HL-60/S4 treated with phorbol 12-myristate 13-acetate at 8.2 ng/mL for 4 days and 3 days (cell line): ENCODE data around the gene SESN1.

Experiments used
- in situ Hi-C: fragments of 300-500 bp; cut with MboI; formaldehyde crosslinking; loops from 2 replicates; pipeline ENCODE4 v1.15.0; 2022; ENCODE audit warnings: low sequenced_read_pairs

SESN1 gene

DNA sequence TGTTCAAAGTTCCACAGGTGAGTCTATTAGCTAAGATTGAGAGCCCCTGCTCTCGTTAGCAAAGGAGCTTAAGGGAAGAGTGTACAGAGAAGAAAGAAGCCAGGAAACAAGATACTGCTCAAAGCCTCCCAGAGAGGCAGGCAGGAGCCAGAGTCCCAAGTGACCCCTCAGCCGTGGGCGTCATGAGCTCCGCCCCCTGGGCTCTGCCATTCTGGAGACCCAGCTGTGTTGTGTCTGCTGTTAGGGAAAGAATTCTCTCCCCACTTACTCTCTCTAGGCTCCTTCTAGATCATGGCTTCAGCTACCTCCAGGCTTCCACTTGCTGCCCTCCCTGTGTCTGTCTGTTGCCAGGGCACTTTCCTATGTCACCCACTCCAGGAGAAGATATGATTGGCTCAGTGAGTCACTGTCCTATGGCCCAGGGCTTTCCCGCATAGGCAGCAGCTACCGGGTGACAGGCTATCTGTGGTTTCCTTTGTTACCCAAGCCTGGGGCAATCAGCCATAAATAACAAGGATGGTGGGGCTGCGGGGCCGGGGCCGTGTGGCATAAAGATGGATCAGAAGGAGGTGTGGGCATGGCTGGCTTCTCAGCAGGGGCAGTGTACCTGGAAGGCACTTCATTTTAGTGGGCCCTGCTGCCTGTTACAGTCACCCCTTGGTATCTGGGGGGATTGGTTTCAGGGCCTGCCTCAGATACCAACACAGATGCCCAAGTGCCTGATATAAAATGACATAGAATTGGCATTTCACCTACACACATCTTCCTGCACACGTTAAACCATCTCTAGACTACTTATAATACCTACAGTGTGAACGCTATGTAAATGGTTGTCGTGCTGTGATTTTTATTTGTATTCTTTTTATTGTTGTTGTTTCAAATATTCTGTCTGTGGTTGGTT lies 127.5 kb downstream of the SESN1 start:
- in situ Hi-C loops = no loop called here

DNA sequence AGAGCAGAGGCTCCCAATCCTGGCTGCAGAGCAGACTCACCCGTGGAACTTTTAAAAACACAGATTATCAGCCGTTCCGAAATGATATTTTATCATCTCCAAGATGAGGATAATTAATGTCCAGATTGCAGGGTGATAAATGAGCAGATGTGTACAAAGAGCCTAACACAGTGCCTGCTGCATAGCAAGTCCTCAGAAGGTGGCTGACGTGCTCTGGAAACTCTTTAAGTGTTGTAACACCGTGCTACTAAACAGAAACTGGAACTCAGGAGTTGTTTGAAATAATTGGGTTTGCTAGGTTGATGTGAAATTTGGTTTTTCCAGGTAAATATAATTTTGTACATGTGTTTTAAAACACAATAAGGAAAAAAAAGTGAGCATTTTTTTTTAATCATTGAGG lies 128.4 kb downstream of the SESN1 start:
- in situ Hi-C loops = no loop called here

DNA sequence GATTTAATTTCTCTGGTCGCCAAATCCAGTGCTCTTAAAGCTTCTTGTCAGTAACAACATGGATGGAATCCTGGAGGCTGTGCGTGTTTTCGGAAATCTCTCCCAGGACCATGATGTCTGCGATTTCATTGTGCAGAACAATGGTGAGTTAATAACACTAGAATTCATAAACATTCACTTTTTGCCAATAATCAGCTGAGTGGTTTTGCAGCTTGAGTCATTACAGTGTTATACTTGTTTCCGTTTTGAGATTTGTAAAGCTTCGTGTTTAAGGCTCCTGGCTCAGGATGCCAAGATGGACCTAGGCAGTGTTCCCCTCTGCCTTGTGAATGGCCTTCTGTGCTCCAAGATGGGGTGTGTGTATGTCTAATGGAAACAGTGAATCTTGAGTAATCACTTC lies 132.7 kb downstream of the SESN1 start:
- in situ Hi-C loops = no loop called here

DNA sequence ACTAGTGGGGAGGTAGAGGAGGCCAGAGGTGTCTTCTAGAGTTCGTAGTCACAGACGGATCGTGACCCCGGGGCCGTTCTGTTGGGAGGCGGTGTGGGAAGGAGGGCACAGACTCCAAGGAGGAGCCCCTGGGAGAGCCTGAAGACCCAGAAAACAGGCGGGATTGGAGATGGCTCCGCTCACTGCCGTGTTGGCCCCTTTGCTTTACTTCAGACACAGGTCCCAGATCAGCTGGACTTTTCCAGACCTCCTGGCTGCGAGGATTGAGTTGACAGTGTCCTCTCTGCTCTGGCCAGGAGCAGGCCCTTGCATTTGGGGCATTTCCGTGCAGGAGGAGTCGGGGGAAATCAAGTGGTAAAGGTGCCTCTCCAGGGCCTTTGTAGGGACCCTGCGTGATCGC lies 133.6 kb downstream of the SESN1 start:
- in situ Hi-C loops = no loop called here

DNA sequence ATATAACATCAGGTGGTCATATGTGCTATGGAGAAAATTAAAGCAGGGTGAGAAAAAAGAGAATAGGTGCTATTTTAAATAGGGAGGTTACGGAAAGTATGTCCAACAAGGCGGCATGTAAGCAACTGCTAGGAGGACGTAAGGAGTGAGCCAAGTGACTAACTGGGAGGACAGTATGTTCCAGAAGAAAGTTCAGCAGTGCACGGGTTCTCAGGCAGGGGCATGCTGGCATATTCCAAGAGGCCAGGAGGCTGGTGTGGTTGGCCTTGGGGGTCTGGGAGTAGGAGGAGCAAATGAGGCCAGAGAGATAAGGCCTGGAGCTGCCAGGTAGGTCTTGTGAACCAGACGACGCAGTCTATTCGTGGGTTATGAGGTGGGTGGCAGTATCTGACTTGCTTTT lies 134.0 kb downstream of the SESN1 start:
- in situ Hi-C loops = no loop called here

DNA sequence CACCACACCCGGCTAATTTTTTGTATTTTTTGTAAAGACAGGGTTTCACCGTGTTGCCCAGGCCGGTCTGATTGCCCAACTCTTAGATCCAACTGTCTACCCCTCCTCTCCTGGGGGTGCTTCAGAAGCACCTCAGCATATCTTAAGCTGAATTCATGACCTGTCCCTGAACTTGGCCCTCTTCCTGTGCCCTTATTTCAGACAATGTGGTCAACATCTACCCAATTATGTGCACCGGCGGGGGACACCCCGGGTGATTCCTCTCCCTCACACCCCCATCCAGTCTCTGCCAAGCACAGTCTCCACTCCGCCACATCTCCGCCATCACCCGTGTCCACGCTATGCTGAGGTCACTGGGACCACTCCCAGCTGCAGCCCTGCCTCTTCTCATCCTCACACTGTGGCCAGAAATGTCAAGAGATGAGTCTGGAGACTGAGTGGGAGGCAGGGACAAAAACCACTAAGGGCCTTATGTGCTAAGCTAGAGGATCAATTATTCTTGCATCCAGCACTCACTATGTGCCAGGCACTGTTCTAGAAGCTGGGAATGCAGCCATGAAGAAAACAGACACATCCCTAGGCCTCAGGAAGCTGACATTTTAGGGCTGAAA lies 134.6 kb downstream of the SESN1 start:
- in situ Hi-C loops = no loop called here

DNA sequence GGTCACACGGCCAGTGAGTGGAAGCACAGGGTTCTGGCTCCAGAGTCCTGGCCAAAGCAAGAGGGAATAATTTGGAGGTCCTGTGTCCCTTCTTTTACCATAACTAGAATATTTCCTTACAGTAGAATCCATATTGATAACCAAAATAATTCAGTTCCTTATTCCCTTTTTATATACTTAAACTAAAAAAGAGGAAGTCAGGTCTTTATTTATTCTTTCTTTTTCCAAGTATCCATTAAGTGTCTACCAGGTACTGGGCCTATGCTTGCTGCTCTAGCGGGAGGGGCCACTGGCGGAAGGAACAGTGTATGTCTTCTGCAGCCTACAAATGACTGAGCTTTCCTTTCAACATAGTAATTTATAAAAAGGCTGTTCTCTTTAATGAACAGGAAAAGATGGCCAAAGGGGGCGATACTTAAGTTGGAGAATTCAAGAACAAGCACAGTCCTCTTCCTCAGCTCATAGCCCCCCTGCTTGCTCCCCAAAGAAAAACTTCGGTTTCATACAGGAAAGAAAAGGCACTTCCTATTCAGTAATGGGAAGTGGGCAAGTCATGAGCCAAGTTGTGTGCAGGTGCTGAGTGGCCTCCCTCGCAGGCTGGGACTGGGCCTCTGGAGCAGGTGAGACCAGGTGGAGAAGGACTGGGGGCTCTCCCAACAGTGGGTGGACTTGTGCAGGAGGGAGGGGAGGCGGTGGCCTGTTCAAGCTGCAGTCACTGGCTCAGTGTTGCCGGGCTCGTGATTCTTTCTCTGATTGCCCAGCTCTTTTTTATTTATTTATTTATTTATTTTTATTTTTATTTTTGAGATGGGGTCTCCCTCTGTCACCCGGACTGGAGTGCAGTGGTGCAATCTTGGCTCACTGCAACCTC lies 135.5 kb downstream of the SESN1 start:
- in situ Hi-C loops = no loop called here

DNA sequence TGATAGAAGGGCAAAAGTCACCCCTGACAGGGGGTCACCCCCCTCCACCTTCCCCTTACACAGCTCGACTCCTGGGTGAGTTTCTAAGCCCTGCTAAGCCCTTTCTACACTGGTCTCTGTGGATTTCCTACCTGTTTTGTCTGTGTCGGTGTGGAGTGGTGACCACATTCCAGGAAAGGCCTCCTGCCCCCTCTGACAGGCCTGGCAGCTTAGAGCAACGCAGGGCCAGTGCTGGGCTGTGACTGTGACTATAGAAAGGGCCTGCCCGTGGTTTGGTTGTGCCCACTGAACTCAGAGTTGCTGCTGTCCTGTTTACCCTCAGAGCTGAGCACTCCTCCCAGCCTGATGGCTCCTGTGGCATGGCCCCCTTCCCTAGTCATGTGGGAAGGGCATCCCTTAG lies 137.4 kb downstream of the SESN1 start:
- in situ Hi-C loops = no loop called here

DNA sequence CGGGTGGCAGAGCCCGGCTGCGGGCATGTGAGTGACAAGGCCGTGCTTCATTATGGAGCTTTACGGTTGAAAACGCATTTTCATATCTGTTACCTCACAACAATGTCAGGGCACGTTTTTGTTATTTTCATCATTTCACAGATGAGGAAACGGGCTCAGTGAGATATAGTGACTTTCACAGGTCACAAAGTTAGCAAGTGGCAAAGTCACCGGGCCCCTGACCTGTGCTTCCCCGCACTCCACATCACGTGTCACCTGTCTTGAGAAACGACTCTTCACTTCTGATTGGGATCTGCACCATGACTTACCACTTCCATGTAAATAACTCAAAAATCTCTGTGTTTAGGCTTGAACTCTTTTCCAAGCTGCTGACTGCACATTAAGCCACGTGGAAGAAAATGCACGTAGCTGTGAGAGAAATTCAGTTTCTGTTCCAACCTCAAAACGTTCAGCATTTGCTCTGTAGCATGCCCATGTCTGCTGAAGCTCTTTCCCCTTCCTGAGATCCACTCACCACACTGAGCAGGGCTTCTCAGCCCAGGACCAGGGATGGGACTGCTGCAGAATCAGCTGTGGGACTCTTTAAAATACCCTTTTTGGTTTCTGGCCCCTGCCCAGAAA lies 139.2 kb downstream of the SESN1 start:
- in situ Hi-C loops = no loop called here

DNA sequence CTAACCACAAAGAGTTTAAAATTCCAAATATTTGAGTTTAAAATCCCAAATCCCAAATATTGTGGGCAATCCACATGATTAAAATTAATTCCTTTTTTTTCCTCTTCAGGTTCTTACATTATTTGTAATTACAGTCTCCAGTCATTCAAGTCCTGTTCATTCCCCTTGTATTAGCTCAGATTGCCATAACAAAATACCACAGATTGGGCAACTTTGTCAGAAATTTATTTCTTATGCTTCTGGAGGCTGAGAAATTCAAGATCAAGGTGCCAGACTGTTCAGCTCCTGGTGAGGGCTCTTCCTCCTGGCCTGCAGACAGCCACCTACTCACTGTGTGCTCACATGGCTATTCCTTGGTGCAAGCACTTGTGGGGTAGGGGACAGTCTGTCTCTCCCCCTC lies 141.0 kb downstream of the SESN1 start:
- in situ Hi-C loops = no loop called here

DNA sequence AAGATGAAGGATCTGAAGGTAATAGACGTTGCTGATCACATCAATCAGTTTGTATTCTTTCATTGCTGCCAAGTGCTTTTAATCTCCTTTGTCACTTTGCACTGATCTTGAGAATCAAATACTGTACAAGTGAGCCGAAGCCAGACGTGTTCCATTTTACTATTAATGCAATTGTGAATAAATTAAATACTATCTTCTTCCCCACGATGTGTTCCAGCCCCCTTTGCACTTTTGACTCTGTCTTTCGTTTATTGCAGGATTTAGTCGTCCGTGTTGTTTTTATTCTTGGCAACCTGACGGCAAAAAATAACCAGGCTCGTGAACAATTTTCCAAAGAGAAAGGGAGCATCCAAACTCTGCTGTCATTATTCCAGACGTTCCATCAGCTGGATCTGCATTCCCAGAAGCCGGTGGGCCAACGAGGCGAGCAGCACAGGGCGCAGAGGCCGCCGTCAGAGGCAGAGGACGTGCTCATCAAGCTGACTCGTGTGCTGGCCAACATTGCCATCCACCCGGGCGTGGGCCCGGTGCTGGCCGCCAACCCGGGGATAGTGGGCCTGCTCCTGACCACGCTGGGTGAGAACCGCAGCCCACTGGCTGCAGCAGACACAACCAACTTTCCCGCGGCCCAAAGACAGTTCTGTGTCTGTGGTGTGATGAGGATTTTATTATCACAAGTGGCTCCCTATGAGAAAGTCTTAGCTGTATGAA lies 141.7 kb downstream of the SESN1 start:
- in situ Hi-C loops = no loop called here

DNA sequence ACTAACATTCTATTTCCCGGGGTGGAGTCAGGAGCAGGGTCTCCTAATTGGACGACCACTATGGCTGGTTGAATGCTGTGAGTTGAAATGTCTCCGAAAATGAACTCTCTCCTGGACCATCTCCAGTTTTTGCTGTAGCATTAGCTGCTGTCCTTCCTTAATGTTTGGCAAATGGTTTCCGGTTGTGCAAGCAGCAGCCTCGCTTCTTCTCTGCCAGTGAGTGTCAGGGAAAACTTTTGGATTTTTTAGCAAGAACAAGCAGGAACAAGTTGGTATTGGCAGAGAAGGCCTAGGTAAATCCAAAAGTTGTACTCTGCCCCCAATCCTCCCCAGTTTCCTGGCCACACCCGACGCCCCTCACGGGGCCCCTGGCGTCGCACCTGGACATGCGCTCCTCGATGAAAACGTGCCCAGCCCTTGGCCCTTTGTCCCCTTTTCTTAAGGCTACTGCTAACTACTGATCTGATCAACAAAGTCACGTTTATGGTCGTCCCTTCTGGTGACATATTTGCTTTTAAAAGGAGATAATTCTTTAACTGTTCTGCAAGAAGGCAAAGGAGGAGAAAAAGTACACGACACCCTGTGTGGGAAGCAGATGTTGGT lies 143.2 kb downstream of the SESN1 start:
- in situ Hi-C loops = no loop called here

DNA sequence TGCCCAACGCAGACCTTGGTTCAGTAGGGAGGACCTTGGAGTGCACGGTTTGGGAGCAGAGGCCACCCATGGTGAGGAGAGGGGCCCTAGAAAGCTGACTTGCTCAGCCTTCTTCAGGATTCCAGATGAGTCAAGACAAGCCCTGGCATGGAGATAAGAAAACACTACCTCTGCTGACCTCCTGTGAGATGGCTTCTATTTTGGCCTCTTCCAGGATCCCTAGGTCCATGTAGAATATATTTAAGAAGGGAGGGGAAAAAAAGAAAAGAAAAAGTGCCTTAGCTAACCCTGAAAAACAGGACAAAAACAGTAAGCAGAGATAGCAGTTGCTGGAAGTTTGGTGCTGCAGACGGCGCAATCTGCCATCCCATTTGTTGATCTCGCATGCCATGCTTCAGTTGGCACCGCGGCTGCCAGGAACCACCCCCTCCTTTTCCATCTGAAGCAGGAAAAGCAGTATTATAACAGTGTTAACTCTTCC lies 146.4 kb downstream of the SESN1 start:
- in situ Hi-C loops = no loop called here

DNA sequence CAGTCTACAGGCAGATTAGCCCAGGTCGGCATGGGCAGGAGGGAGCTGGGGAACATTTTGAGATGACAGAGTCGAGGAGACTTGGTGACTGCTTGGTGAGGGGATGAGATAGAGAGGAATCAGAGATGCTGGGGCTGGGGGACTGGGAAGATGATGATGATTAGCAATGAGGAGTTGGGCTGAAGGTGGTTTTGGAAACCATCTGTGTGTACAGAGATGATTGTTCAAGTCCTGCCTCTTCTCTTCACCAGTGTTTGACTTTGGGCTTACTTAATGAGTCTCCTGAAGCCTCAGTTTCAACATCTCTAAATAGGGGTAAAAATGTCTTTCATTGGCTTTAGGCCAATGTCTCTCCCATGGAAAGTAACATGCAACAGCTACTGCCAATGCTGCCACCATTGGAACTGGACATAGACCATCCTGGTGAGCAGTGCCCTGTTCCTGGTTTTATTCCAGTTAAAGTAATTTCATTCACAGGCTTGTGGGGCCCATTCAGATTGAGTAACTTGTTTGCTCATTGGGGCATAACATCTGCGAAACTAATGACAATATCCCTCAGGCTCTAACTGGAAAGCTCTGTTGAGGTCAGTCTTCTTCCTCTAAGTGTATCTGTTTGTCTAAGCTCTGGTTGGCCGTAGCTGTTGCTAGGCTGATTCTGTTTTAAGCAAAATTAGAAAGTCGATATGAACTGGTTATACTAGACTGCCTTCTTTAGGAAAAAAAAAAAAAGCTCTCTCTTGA lies 147.4 kb downstream of the SESN1 start:
- in situ Hi-C loops = no loop called here

DNA sequence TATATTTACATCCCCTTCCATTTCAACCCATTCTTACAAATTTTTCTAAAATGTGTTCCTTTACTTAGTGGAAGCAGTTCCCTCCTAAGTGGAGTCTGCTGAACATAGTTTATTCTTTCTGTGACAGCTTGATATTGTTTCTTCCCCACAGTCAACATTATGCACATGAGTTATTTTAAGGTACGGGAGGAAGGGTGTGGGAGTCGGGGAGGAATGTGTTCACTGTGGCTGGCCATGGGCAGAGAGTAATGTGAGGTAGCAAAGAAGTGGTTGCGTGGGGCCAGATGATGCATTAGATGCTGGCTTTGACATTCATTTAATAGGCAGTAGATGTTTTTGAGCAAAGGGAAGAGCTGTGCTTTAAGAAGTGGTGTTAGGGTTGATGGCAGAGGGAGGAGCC lies 148.0 kb downstream of the SESN1 start:
- in situ Hi-C loops = no loop called here

DNA sequence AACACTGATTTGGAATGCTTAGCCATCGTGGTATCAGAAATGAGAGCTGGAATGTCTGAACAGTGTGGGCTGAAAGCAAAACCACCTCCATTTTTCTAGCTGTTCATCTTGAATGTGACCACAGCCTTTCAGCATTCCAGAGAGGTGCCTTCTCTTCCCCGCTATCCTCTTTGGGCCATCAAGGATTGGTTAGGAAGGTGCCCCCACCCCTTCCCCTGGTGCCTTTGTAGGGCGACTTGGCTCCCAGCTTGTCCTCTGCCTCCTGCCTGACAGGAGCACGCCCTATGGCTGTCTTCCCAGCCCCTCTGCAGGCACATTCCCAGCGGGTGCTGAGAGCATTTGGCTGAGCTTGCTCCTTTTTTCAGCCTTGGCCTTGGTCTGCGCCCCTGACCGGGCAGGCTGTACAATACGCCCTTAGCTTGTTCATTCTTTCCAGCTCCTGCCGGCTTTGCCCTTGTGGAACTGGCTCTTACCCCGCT lies 148.9 kb downstream of the SESN1 start:
- in situ Hi-C loops = no loop called here

DNA sequence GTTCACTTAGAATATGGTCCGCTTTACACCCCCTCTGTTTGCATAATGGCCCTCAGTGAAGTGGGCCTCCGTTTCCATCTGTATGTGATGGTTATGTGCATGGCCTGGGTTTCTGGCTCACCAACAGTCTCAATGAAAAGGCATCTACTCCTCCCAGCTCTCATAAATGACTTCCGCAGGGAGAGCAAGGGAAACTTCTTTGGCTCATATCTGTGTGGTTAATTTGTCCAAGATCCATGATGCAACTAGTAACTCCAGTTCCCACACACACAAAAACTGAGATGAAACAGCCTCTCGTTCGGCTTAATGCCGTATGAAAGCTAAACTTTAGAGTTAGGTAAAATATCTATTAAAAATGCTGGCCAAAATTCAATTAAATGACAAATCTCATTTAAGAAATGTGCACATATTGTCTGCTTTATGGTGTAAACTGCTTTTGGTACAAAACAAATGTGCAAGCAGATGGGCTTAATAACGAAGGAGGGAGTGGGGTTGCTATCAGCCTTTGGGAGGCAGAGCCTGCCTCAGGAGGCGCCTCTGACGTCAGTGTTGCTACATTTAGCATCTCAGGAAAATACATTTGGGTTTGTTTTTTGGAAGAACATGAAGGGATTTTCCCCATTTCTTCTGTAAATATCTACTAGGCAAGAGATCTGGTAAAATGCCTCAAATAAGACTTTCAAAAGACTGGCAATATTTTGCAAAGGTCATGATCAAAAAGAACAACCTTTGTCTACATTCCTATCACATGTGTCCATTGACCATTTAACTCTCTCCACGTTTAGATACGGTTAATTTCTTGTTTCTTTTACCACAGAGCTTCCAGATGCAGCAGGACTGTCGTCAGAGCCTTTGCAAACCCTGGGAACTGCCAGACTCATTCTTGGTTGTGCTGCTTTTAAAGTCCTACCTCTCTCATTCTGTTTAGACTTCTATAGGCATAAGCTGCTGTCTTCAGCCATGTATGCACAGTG lies 149.7 kb downstream of the SESN1 start:
- in situ Hi-C loops = no loop called here

DNA sequence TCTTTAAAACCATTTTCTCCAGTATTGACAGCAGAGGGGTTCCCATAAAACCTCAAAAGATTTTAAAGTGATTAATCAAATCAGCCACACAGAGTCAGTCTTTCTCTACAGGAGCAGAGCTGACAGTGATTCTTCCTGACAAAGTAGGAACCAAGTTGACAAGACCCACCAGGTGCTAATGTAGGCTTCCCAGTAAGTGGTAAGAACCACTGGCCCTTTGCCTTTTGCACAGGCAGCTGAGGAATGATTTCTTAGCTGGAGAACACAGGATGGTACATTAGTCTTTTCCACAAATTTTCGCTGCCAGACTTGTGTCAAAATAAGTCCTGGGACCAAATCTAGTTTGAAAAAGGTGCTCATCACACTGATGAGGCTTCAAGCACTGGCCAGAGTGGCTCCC lies 150.6 kb downstream of the SESN1 start:
- in situ Hi-C loops = no loop called here
